ENCODE results near the gene ASS1. TPM values are rescaled to one million over a fixed set of nuclear protein-coding genes. Genes with fewer than 3 reads are reported as not detected.

Gene ASS1
- polyA plus RNA-seq, 4 donors = 295 to 962 (median 408) TPM

DNA sequence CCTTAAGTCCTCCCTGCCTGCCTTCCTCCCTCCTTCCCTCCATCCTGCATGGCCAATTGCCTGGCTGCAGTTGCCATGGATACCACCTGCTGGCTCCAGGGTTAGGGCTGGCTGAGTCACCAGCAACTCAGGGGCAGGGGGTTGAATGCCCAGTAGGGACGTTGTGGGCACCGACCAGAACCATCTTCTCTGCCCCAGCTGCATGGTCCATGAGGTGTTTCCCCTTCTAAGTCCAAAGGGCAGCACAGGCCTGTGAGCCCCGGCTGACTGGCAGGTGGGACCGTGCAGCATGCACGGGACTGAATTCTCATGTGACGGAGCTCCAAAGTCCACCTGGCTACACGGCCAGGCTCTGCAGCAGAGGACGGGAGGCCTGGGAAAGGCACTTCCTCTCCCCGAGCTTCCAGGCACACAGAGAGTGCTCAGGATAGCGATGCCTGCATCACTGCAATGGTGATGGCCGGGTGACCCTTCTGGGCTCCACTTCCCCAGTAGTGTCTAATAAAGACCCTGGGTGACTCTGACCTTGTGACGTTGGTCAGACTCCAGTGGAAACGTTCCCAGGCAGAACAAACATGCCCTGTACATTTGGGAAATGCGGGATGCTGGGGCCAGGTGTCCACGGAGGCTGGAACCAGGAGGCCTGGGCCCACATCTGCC is 5.7 kb downstream of the ASS1 start:
- Histone ChIP-seq H3K36me3 (ENCODE audit: control insufficient read depth in 3 of 3, insufficient read depth in 2 of 3, low read depth in 1 of 3, low read length in 3 of 3) (peaks cover 0 to 83% (median 0%) of the 10 kb centered on the region in 3 donors), H3K27ac (ENCODE audit: low read depth in 1 of 3, low read length in 2 of 3) (peak overlapping the region; percentile 63 to 93 (median 73)), H3K9me3 (ENCODE audit: control insufficient read depth in 2 of 2, insufficient read depth in 1 of 2, low read depth in 1 of 2, low read length in 1 of 2) (no peaks in the 10 kb centered on the region), H3K4me3 (ENCODE audit: low read depth in 1 of 3, low read length in 3 of 3) (no peak overlapping the region), H3K27me3 (ENCODE audit: control insufficient read depth in 3 of 3, insufficient read depth in 3 of 3, low read length in 3 of 3) (no peaks in the 10 kb centered on the region), H3K4me1 (ENCODE audit: control insufficient read depth in 3 of 3, insufficient read depth in 2 of 3, low read depth in 1 of 3, low read length in 2 of 3) (peaks cover 11 to 84% (median 12%) of the 10 kb centered on the region in 3 donors)
- 15 to 54% (median 34%) methylated on average over 15 of the region's 15 CpGs for WGBS, 3 donors
- FAIRE-seq (no peak), DNase-seq (peak; percentile 97 to 98)

- Histone ChIP-seq H3K4me1 (ENCODE audit: control insufficient read depth in 3 of 3, insufficient read depth in 2 of 3, low read depth in 1 of 3, low read length in 2 of 3) (peaks cover 11 to 78% (median 12%) of the 10 kb centered on the region in 3 donors), H3K27me3 (ENCODE audit: control insufficient read depth in 3 of 3, insufficient read depth in 3 of 3, low read length in 3 of 3) (no peaks in the 10 kb centered on the region), H3K36me3 (ENCODE audit: control insufficient read depth in 3 of 3, insufficient read depth in 2 of 3, low read depth in 1 of 3, low read length in 3 of 3) (peaks cover 0 to 88% (median 0%) of the 10 kb centered on the region in 3 donors), H3K27ac (ENCODE audit: low read depth in 1 of 3, low read length in 2 of 3) (peak overlapping the region; percentile 63 to 93 (median 73)), H3K4me3 (ENCODE audit: low read depth in 1 of 3, low read length in 3 of 3) (no peak overlapping the region), H3K9me3 (ENCODE audit: control insufficient read depth in 2 of 2, insufficient read depth in 1 of 2, low read depth in 1 of 2, low read length in 1 of 2) (no peaks in the 10 kb centered on the region)
- WGBS, 3 donors = 9 to 40% (median 25%) methylated on average over 13 to 14 of the region's 14 CpGs
- FAIRE-seq = no peak
- DNase-seq = peak in 1 of 2 donors; percentile 22
Observed at GRCh38 chr9:130451004-130451390, 6.2 kb downstream of the ASS1 start.

DNA sequence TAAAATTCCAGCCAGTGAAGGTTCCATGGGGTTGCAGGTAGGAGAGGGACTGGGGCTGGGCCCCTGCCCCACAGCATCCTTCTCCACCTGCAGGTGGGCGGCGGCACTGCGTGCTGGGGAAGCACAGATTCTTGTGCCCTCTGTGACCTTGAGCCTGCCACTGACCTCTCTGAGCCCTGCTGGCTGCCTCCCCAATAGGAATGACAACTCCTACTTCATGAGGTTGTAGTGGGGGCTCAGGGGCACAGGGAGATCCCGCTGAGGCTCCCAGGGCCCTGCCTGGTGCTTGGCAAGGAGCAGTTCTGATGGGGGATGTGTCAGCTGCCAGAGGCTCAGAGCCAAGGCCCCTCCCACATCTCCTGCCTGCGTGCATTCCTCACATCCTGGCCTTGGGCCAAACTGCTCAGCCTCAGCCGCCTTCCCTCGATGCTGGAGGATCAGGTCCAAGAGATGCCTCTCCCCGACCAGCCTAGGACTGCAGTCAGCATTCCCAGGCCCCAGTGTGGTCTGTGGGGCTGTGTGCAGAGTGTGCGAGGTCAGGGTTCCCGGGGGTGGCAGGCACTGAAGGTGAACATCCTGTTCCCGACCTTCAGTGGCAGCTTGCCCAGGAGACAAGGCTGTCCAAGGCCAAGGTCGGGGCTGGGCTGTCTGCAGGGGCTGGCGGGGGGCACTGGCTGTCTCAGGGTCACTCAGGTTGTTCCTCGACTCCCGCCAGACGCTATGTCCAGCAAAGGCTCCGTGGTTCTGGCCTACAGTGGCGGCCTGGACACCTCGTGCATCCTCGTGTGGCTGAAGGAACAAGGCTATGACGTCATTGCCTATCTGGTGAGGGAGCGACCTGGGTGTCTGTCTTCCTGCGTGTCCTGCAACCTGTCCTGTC is 7.0 kb downstream of the ASS1 start:
- Histone ChIP-seq H3K36me3 (ENCODE audit: control insufficient read depth in 3 of 3, insufficient read depth in 2 of 3, low read depth in 1 of 3, low read length in 3 of 3) (peaks cover 0 to 87% (median 0%) of the 10 kb centered on the region in 3 donors), H3K4me1 (ENCODE audit: control insufficient read depth in 3 of 3, insufficient read depth in 2 of 3, low read depth in 1 of 3, low read length in 2 of 3) (peaks cover 8 to 72% (median 11%) of the 10 kb centered on the region in 3 donors), H3K27me3 (ENCODE audit: control insufficient read depth in 3 of 3, insufficient read depth in 3 of 3, low read length in 3 of 3) (no peaks in the 10 kb centered on the region), H3K4me3 (ENCODE audit: low read depth in 1 of 3, low read length in 3 of 3) (no peak overlapping the region), H3K9me3 (ENCODE audit: control insufficient read depth in 2 of 2, insufficient read depth in 1 of 2, low read depth in 1 of 2, low read length in 1 of 2) (no peaks in the 10 kb centered on the region), H3K27ac (ENCODE audit: low read depth in 1 of 3, low read length in 2 of 3) (peak overlapping the region; percentile 37 to 93 (median 62))
- FAIRE-seq (no peak), DNase-seq (peak; percentile 93 to 94)
- WGBS, 3 donors = 10 to 28% (median 23%) methylated on average over 23 of the region's 23 CpGs

- Histone ChIP-seq H3K27ac (ENCODE audit: low read depth in 1 of 3, low read length in 2 of 3) (no peak overlapping the region), H3K9me3 (ENCODE audit: control insufficient read depth in 2 of 2, insufficient read depth in 1 of 2, low read depth in 1 of 2, low read length in 1 of 2) (no peaks in the 10 kb centered on the region), H3K36me3 (ENCODE audit: control insufficient read depth in 3 of 3, insufficient read depth in 2 of 3, low read depth in 1 of 3, low read length in 3 of 3) (peaks cover 0 to 83% (median 0%) of the 10 kb centered on the region in 3 donors), H3K4me3 (ENCODE audit: low read depth in 1 of 3, low read length in 3 of 3) (no peak overlapping the region), H3K27me3 (ENCODE audit: control insufficient read depth in 3 of 3, insufficient read depth in 3 of 3, low read length in 3 of 3) (no peaks in the 10 kb centered on the region), H3K4me1 (ENCODE audit: control insufficient read depth in 3 of 3, insufficient read depth in 2 of 3, low read depth in 1 of 3, low read length in 2 of 3) (peaks cover 6 to 61% (median 11%) of the 10 kb centered on the region in 3 donors)
- FAIRE-seq (no peak), DNase-seq (no peak)
- 88 to 96% (median 91%) methylated on average over 4 of the region's 4 CpGs for whole genome bisulfite sequencing, 3 donors
Observed at GRCh38 chr9:130452835-130453234, 8.1 kb downstream of the ASS1 start.

- no peaks in the 10 kb centered on the region for H3K27me3 ChIP-seq (ENCODE audit: control insufficient read depth in 3 of 3, insufficient read depth in 3 of 3, low read length in 3 of 3)
- H3K4me1 ChIP-seq (ENCODE audit: control insufficient read depth in 3 of 3, insufficient read depth in 2 of 3, low read depth in 1 of 3, low read length in 2 of 3) = peaks cover 6 to 55% (median 11%) of the 10 kb centered on the region in 3 donors
- no peaks in the 10 kb centered on the region for H3K9me3 ChIP-seq (ENCODE audit: control insufficient read depth in 2 of 2, insufficient read depth in 1 of 2, low read depth in 1 of 2, low read length in 1 of 2)
- peak; percentile 55 to 61 for DNase-seq
- 17 to 39% (median 21%) methylated on average over 7 of the region's 7 CpGs for WGBS, 3 donors
- peaks cover 0 to 84% (median 0%) of the 10 kb centered on the region in 3 donors for H3K36me3 ChIP-seq (ENCODE audit: control insufficient read depth in 3 of 3, insufficient read depth in 2 of 3, low read depth in 1 of 3, low read length in 3 of 3)
- FAIRE-seq = no peak
- H3K4me3 ChIP-seq (ENCODE audit: low read depth in 1 of 3, low read length in 3 of 3) = no peak overlapping the region
- peak overlapping the region in 1 of 3 donors; percentile 40 for H3K27ac ChIP-seq (ENCODE audit: low read depth in 1 of 3, low read length in 2 of 3)
Observed at GRCh38 chr9:130453487-130453886, 8.7 kb downstream of the ASS1 start.

DNA sequence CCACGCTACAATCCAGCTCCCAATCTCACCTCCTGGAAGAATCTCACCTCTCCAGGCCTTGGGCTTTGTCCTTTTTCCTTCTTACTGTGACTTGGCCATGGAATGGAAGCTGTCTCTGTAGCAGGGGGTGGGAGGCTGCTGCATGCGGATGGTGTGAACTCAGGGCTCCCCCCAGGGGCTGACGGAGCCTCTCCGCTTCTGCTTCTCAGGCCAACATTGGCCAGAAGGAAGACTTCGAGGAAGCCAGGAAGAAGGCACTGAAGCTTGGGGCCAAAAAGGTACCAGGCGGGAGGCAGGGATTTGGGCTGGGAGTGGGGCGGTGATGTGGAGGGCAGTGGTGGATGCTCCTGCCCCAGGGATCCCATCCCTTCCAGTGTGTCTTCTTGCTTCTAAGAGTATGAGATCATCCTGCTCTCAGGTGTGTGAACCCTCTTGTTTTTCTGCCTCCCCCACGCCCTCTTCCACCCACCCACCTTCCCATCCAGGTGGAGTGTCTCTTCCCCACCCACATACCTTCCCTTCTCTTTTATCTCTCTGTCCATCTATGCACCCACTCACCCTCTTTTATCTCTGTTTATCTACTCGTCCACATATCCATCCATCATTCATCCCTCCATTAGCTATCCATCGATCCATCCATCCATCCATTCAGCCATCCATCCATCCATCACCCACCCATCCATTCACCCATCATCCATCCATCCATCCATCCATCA is 9.5 kb downstream of the ASS1 start:
- Histone ChIP-seq H3K36me3 (ENCODE audit: control insufficient read depth in 3 of 3, insufficient read depth in 2 of 3, low read depth in 1 of 3, low read length in 3 of 3) (peaks cover 0 to 84% (median 0%) of the 10 kb centered on the region in 3 donors), H3K4me1 (ENCODE audit: control insufficient read depth in 3 of 3, insufficient read depth in 2 of 3, low read depth in 1 of 3, low read length in 2 of 3) (peaks cover 6 to 55% (median 11%) of the 10 kb centered on the region in 3 donors), H3K9me3 (ENCODE audit: control insufficient read depth in 2 of 2, insufficient read depth in 1 of 2, low read depth in 1 of 2, low read length in 1 of 2) (no peaks in the 10 kb centered on the region), H3K4me3 (ENCODE audit: low read depth in 1 of 3, low read length in 3 of 3) (no peak overlapping the region), H3K27me3 (ENCODE audit: control insufficient read depth in 3 of 3, insufficient read depth in 3 of 3, low read length in 3 of 3) (no peaks in the 10 kb centered on the region), H3K27ac (ENCODE audit: low read depth in 1 of 3, low read length in 2 of 3) (peak overlapping the region in 1 of 3 donors; percentile 40)
- FAIRE-seq = no peak
- no peak for DNase-seq
- WGBS, 3 donors = 89 to 92% (median 92%) methylated on average over 10 of the region's 10 CpGs

- H3K9me3 ChIP-seq (ENCODE audit: control insufficient read depth in 2 of 2, insufficient read depth in 1 of 2, low read depth in 1 of 2, low read length in 1 of 2) = no peaks in the 10 kb centered on the region
- DNase-seq (no peak), FAIRE-seq (no peak)
- H3K4me1 ChIP-seq (ENCODE audit: control insufficient read depth in 3 of 3, insufficient read depth in 2 of 3, low read depth in 1 of 3, low read length in 2 of 3) = peaks cover 6 to 49% (median 11%) of the 10 kb centered on the region in 3 donors
- H3K4me3 ChIP-seq (ENCODE audit: low read depth in 1 of 3, low read length in 3 of 3) = no peak overlapping the region
- no peaks in the 10 kb centered on the region for H3K27me3 ChIP-seq (ENCODE audit: control insufficient read depth in 3 of 3, insufficient read depth in 3 of 3, low read length in 3 of 3)
- 33 to 91% (median 37%) methylated on average over 3 of the region's 3 CpGs for WGBS, 3 donors
- peaks cover 0 to 83% (median 0%) of the 10 kb centered on the region in 3 donors for H3K36me3 ChIP-seq (ENCODE audit: control insufficient read depth in 3 of 3, insufficient read depth in 2 of 3, low read depth in 1 of 3, low read length in 3 of 3)
- H3K27ac ChIP-seq (ENCODE audit: low read depth in 1 of 3, low read length in 2 of 3) = no peak overlapping the region
Observed at GRCh38 chr9:130454812-130455325, 10.1 kb downstream of the ASS1 start.

Measured in small intestine (tissue), 7 donors.